ENCODE results near the gene LMF1.

LMF1 gene

GRCh38 chr16:942436-943060 lies 28.2 kb downstream of the LMF1 start:
- Histone ChIP-seq H3K27me3 (ENCODE audit: insufficient read depth, poor library complexity, severe bottlenecking) (no peaks in the 10 kb centered on the region), H3K4me3 (ENCODE audit: severe bottlenecking) (no peak overlapping the region)
- no peak for ATAC-seq (ENCODE audit: low read depth)

GRCh38 chr16:939941-940340 lies 30.8 kb downstream of the LMF1 start:
- no peaks in the 10 kb centered on the region for H3K4me1 ChIP-seq (ENCODE audit: insufficient read depth, poor library complexity, severe bottlenecking)
- H3K27ac ChIP-seq (ENCODE audit: poor library complexity, severe bottlenecking) = no peak overlapping the region
- no peak overlapping the region for H3K4me3 ChIP-seq (ENCODE audit: severe bottlenecking)
- TF ChIP-seq CTCF (IDR thresholded peaks at IDR 0.05; ENCODE audit: poor library complexity, severe bottlenecking) = no peak
- ATAC-seq (ENCODE audit: low read depth) (no peak), DNase-seq (ENCODE audit: low spot score) (no peak)
- peaks cover 7% of the 10 kb centered on the region for H3K9me3 ChIP-seq (ENCODE audit: severe bottlenecking)
- no peaks in the 10 kb centered on the region for H3K36me3 ChIP-seq (ENCODE audit: low read depth)
- H3K27me3 ChIP-seq (ENCODE audit: insufficient read depth, poor library complexity, severe bottlenecking) = no peaks in the 10 kb centered on the region

More at GRCh38 chr16:942436-943060, 28.2 kb downstream of the LMF1 start:
- no peak for DNase-seq (ENCODE audit: low spot score)
- H3K36me3 ChIP-seq (ENCODE audit: low read depth) = no peaks in the 10 kb centered on the region
- no peak overlapping the region for H3K27ac ChIP-seq (ENCODE audit: poor library complexity, severe bottlenecking)
- peaks cover 7% of the 10 kb centered on the region for H3K9me3 ChIP-seq (ENCODE audit: severe bottlenecking)
- H3K4me1 ChIP-seq (ENCODE audit: insufficient read depth, poor library complexity, severe bottlenecking) = no peaks in the 10 kb centered on the region
- TF ChIP-seq CTCF (IDR thresholded peaks at IDR 0.05; ENCODE audit: poor library complexity, severe bottlenecking) = no peak

GRCh38 chr16:939311-939710 lies 31.5 kb downstream of the LMF1 start:
- ATAC-seq (ENCODE audit: low read depth) (no peak), DNase-seq (ENCODE audit: low spot score) (no peak)
- Histone ChIP-seq H3K27ac (ENCODE audit: poor library complexity, severe bottlenecking) (no peak overlapping the region), H3K27me3 (ENCODE audit: insufficient read depth, poor library complexity, severe bottlenecking) (no peaks in the 10 kb centered on the region), H3K4me3 (ENCODE audit: severe bottlenecking) (no peak overlapping the region), H3K4me1 (ENCODE audit: insufficient read depth, poor library complexity, severe bottlenecking) (no peaks in the 10 kb centered on the region), H3K36me3 (ENCODE audit: low read depth) (no peaks in the 10 kb centered on the region), H3K9me3 (ENCODE audit: severe bottlenecking) (peaks cover 7% of the 10 kb centered on the region)
- no peak for TF ChIP-seq CTCF (IDR thresholded peaks at IDR 0.05; ENCODE audit: poor library complexity, severe bottlenecking)

- H3K27ac ChIP-seq (ENCODE audit: poor library complexity, severe bottlenecking) = no peak overlapping the region
- H3K27me3 ChIP-seq (ENCODE audit: insufficient read depth, poor library complexity, severe bottlenecking) = no peaks in the 10 kb centered on the region
- ATAC-seq (ENCODE audit: low read depth) = no peak
- H3K4me1 ChIP-seq (ENCODE audit: insufficient read depth, poor library complexity, severe bottlenecking) = no peaks in the 10 kb centered on the region
- no peak overlapping the region for H3K4me3 ChIP-seq (ENCODE audit: severe bottlenecking)
- DNase-seq (ENCODE audit: low spot score) = no peak
- peaks cover 7% of the 10 kb centered on the region for H3K9me3 ChIP-seq (ENCODE audit: severe bottlenecking)
- no peaks in the 10 kb centered on the region for H3K36me3 ChIP-seq (ENCODE audit: low read depth)
- TF ChIP-seq CTCF (IDR thresholded peaks at IDR 0.05; ENCODE audit: poor library complexity, severe bottlenecking) = no peak
Observed at GRCh38 chr16:938752-939151, 32.0 kb downstream of the LMF1 start.

GRCh38 chr16:938136-938535 lies 32.6 kb downstream of the LMF1 start:
- ATAC-seq (ENCODE audit: low read depth) (no peak), DNase-seq (ENCODE audit: low spot score) (no peak)
- no peak for TF ChIP-seq CTCF (IDR thresholded peaks at IDR 0.05; ENCODE audit: poor library complexity, severe bottlenecking)
- Histone ChIP-seq H3K27ac (ENCODE audit: poor library complexity, severe bottlenecking) (no peak overlapping the region), H3K4me3 (ENCODE audit: severe bottlenecking) (no peak overlapping the region), H3K36me3 (ENCODE audit: low read depth) (no peaks in the 10 kb centered on the region), H3K4me1 (ENCODE audit: insufficient read depth, poor library complexity, severe bottlenecking) (no peaks in the 10 kb centered on the region), H3K9me3 (ENCODE audit: severe bottlenecking) (peaks cover 7% of the 10 kb centered on the region), H3K27me3 (ENCODE audit: insufficient read depth, poor library complexity, severe bottlenecking) (no peaks in the 10 kb centered on the region)

Data from RWPE2 (cell line).